HG03342 (cell line): ENCODE data around the gene MYMX.
A peak's percentile ranks its signal among the peaks of the same experiment; 100 is the strongest.
"Not testable (repeated sequence)": the region's sequence is repeated elsewhere in the genome, so short reads cannot be mapped to it uniquely, and the experiment has no call there.

Experiments
- ATAC-seq: cut with Tn5 transposase; IDR thresholded peaks from one replicate; pipeline ENCODE4 v1.9.1; 2021; ENCODE audit warnings: mild to moderate bottlenecking, moderate library complexity; ENCODE audit not compliant: unreplicated experiment

The MYMX gene

GRCh38 chr6:44216677-44217331, at the start of gene MYMX:
MYMX (plus strand) TSS chr6:44216926; CDS start chr6:44217472, 546 bp downstream.
- ATAC-seq: no peak

GRCh38 chr6:44167567-44167966, 49.2 kb upstream of the MYMX start:
- ATAC-seq: no peak

GRCh38 chr6:44169154-44169553, 47.6 kb upstream of the MYMX start:
- no peak for ATAC-seq

- no peak for ATAC-seq
Measured at GRCh38 chr6:44169886-44170570, 46.7 kb upstream of the MYMX start.

- ATAC-seq: no peak
Measured at GRCh38 chr6:44171899-44172546, 44.7 kb upstream of the MYMX start.

- ATAC-seq: peak; percentile 47
Measured at GRCh38 chr6:44172731-44173500, 43.8 kb upstream of the MYMX start.

GRCh38 chr6:44176130-44176761, 40.5 kb upstream of the MYMX start:
- ATAC-seq: no peak

- ATAC-seq: peak; percentile 49
Measured at GRCh38 chr6:44176762-44177509, 39.8 kb upstream of the MYMX start.

GRCh38 chr6:44177691-44178423, 38.9 kb upstream of the MYMX start:
- ATAC-seq: no peak

GRCh38 chr6:44178424-44179071, 38.2 kb upstream of the MYMX start:
- ATAC-seq: no peak

GRCh38 chr6:44179072-44179536, 37.6 kb upstream of the MYMX start:
- ATAC-seq: no peak

- ATAC-seq: no peak
Measured at GRCh38 chr6:44179648-44180047, 37.1 kb upstream of the MYMX start.

GRCh38 chr6:44180406-44180805, 36.3 kb upstream of the MYMX start:
- ATAC-seq: no peak

- no peak for ATAC-seq
Measured at GRCh38 chr6:44180886-44181285, 35.8 kb upstream of the MYMX start.

GRCh38 chr6:44181784-44182183, 34.9 kb upstream of the MYMX start:
- ATAC-seq: not testable (repeated sequence)

GRCh38 chr6:44182911-44183390, 33.8 kb upstream of the MYMX start:
- ATAC-seq: no peak

GRCh38 chr6:44183783-44184182, 32.9 kb upstream of the MYMX start:
- ATAC-seq: no peak

- not testable (repeated sequence) for ATAC-seq
Measured at GRCh38 chr6:44185356-44185755, 31.4 kb upstream of the MYMX start.
